SK-N-SH (cell line): ENCODE data around the gene CLGN. TPM values are rescaled to one million over a fixed set of nuclear protein-coding genes. Genes with fewer than 3 reads are reported as not detected.

Experiments
- CTCF ChIA-PET: fragments of 300-600, 350-600 bp; formaldehyde crosslinking; extraction: SDS; loops from one replicate; lab custom pipeline; 2021; lab: Yijun Ruan, JAX
- POLR2A ChIA-PET: fragments of 350-600 bp; sonication (Branson Sonifier 250); formaldehyde crosslinking; extraction: SDS; loops from one replicate; lab custom pipeline; 2020; ENCODE audit warnings: antibody characterized with exemption, inconsistent platforms; lab: Yijun Ruan, JAX
- DNase-seq: peaks from one replicate; pipeline ENCODE4 v3.0.0; 2012
- H2AFZ ChIP-seq: fragments of 200-600 bp; sonication (generic); 2 replicates; pipeline ENCODE4 v1.8.1; 2016; ENCODE audit warnings: antibody characterized with exemption, mild to moderate bottlenecking, low read depth
- H3F3A ChIP-seq: fragments of 200-600 bp; sonication (generic); replicated peaks from 2 replicates; pipeline ENCODE3; 2016; ENCODE audit warnings: antibody characterized with exemption, mild to moderate bottlenecking; ENCODE audit not compliant: insufficient read depth
- H3K27ac ChIP-seq, 2 experiments: fragments of 200-500 bp in 1 of 2; fragments of 200-600 bp in 1 of 2; sonication (Bioruptor generic) in 1 of 2; sonication (generic), shearing (Covaris generic) in 1 of 2; 2 replicates each; pipeline versions ENCODE4 v1.5.1 to v1.6.1; 2014 to 2016; ENCODE audit warnings: low read depth in 2 of 2, inconsistent platforms in 1 of 2, low read length in 1 of 2, mild to moderate bottlenecking in 1 of 2, mixed read lengths in 1 of 2
- H3K27me3 ChIP-seq: fragments of 200-600 bp; sonication (generic), shearing (Covaris generic); 2 replicates; pipeline ENCODE4 v1.6.1; 2016; ENCODE audit warnings: mixed run types; ENCODE audit not compliant: insufficient read depth
- H3K36me3 ChIP-seq, 2 experiments: fragments of 200-500 bp in 1 of 2; fragments of 200-600 bp in 1 of 2; sonication (Bioruptor generic) in 1 of 2; sonication (generic) in 1 of 2; replicated peaks in 1 of 2; 2 replicates each; pipeline versions ENCODE3 to v1.5.1; 2014 to 2016; ENCODE audit warnings: low read length in 1 of 2, mild to moderate bottlenecking in 1 of 2; ENCODE audit not compliant: insufficient read depth in 2 of 2, control insufficient read depth in 1 of 2
- H3K4me1 ChIP-seq, 2 experiments: fragments of 200-500 bp in 1 of 2; fragments of 200-600 bp in 1 of 2; sonication (Bioruptor generic) in 1 of 2; sonication (generic), shearing (Covaris generic) in 1 of 2; 2 replicates each; pipeline versions ENCODE4 v1.5.1 to v1.6.1; 2014 to 2016; ENCODE audit warnings: low read depth in 1 of 2, low read length in 1 of 2, mixed run types in 1 of 2; ENCODE audit not compliant: insufficient read depth in 2 of 2, control insufficient read depth in 1 of 2
- H3K4me2 ChIP-seq: fragments of 200-600 bp; sonication (generic), shearing (Covaris generic); 2 replicates; pipeline ENCODE4 v1.6.1; 2017; ENCODE audit warnings: mixed run types
- H3K4me3 ChIP-seq, 2 experiments: fragments of 200-500 bp in 1 of 2; fragments of 200-600 bp in 1 of 2; sonication (Bioruptor generic) in 1 of 2; sonication (generic), shearing (Covaris generic) in 1 of 2; 2 replicates each; pipeline versions ENCODE4 v1.5.1 to v1.8.1; 2014 to 2016; ENCODE audit warnings: low read depth in 2 of 2, inconsistent platforms in 1 of 2, low read length in 1 of 2, mild to moderate bottlenecking in 1 of 2, mixed read lengths in 1 of 2, moderate library complexity in 1 of 2
- H3K79me2 ChIP-seq: fragments of 200-600 bp; sonication (generic); 2 replicates; pipeline ENCODE4 v1.8.1; 2017; ENCODE audit warnings: mild to moderate bottlenecking; ENCODE audit not compliant: insufficient read depth
- H3K9ac ChIP-seq: fragments of 200-600 bp; sonication (generic); 2 replicates; pipeline ENCODE4 v1.6.1; 2017; ENCODE audit warnings: mixed run types
- H3K9me2 ChIP-seq: fragments of 200-600 bp; sonication (generic); 2 replicates; pipeline ENCODE4 v1.6.1; 2017; ENCODE audit warnings: mixed run types
- H3K9me3 ChIP-seq: fragments of 200-600 bp; sonication (generic); 2 replicates; pipeline ENCODE4 v1.6.1; 2017; ENCODE audit warnings: mixed run types, mild to moderate bottlenecking, moderate library complexity
- H4K20me1 ChIP-seq: fragments of 200-600 bp; sonication (generic); 2 replicates; pipeline ENCODE4 v1.6.1; 2017; ENCODE audit warnings: mild to moderate bottlenecking, mixed run types; ENCODE audit not compliant: insufficient read depth
- ELF1 ChIP-seq: IDR thresholded peaks from 2 replicates; pipeline ENCODE4 v1.4.0; 2012
- FOXM1 ChIP-seq: IDR thresholded peaks from 2 replicates; pipeline ENCODE4 v1.4.0; 2012; ENCODE audit warnings: low read depth, mild to moderate bottlenecking
- GABPA ChIP-seq: IDR thresholded peaks from 2 replicates; pipeline ENCODE4 v1.4.0; 2012; ENCODE audit warnings: low read depth, mild to moderate bottlenecking
- GATA2 ChIP-seq: sonication (generic); formaldehyde crosslinking; IDR thresholded peaks from 2 replicates; pipeline ENCODE4 v1.5.0; 2020; ENCODE audit warnings: mild to moderate bottlenecking, missing genetic modification reagents
- JUND ChIP-seq: IDR thresholded peaks from 2 replicates; pipeline ENCODE4 v1.4.0; 2012
- MEF2A ChIP-seq: IDR thresholded peaks from 2 replicates; pipeline ENCODE4 v1.4.0; 2012; ENCODE audit warnings: low read depth, borderline replicate concordance
- NFIC ChIP-seq: IDR thresholded peaks from 2 replicates; pipeline ENCODE4 v1.4.0; 2012; ENCODE audit warnings: borderline replicate concordance
- YY1 ChIP-seq: IDR thresholded peaks from 2 replicates; pipeline ENCODE4 v1.4.0; 2012; ENCODE audit warnings: low read depth, mild to moderate bottlenecking
- WGBS: methylation state at CpG from one replicate; pipeline ENCODE4 v1.1.6; 2017; ENCODE audit warnings: low lambda C conversion rate; 5-methylcytosine and 5-hydroxymethylcytosine counted together
- polyA plus RNA-seq, 3 experiments: library from polyadenylated mRNA; depleted of rRNA; stranded (reverse); fragments of >200 nt; gene quantifications; 2 replicates each; pipeline ENCODE4 v1.2.3, GENCODE V29; 2012
- TF ChIP-seq, protein P1 (sequence below): IDR thresholded peaks from 2 replicates; pipeline ENCODE4 v1.4.0; 2012; ENCODE audit warnings: low read depth, borderline replicate concordance
- TF ChIP-seq, protein P2 (sequence below): fragments of 200-600 bp; sonication (generic); IDR thresholded peaks from 2 replicates; pipeline ENCODE4 v1.6.1; 2017; ENCODE audit warnings: antibody characterized with exemption, mild to moderate bottlenecking, moderate library complexity
- TF ChIP-seq, protein P3 (sequence below): fragments of 150-350 bp; IDR thresholded peaks from 2 replicates; pipeline ENCODE4 v1.6.1; 2017; ENCODE audit warnings: antibody characterized with exemption, low read length, low read depth, borderline replicate concordance
- TF ChIP-seq, protein P4 (sequence below): IDR thresholded peaks from 2 replicates; pipeline ENCODE4 v1.6.1; 2012; ENCODE audit warnings: mild to moderate bottlenecking, low read depth, low read length, moderate library complexity

The CLGN gene
- polyA plus RNA-seq, 1 of the 3 experiments (the other 2 are of a cell fraction) = 0.72 TPM

DNA sequence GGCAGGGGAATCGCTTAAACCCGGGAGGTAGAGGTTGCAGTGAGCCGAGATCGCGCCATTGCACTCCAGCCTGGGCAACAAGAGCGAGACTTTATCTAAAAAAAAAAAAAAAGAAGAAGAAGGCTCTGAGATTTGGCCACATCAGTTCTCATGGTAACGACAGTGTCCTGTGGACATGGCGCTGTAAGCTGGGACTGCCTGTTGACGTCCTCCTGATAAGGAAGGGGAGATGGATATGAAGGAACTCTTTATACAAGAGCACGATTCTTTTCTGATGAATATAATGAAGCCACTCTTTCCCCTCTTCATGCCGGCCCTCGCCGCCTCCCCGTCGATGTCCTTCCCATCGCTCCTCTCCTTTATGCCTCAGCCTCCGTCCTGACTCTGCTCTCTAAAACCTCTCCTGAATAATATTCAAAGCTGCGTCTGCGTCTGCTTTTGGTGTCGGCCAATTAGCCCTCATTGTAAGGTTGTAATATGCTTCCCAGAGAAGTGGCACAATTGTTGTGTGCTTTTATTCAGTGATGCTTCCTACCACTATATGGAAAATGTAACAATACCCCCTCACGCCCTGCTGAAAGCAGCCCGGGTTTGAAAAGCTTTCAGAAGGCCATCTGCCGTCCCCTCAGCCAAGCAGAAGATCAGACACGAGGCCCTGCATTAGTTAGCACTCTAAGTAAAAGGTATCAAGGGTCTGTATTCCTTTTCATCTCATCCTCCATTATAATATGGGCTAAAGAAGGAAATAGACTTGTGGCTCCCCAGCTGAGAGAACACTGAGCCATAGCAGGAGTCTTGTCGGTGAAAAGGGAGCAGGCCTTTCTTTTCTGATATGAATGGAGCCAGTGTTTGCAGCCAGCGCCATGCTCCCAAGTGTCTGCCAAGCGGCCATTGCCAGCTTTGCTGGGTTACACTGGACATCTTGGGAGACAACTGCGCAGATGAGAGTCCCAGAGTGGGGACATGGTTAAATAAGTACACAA is 76.1 kb downstream of the CLGN start:
- CTCF ChIA-PET = interaction anchor here (0.6 to 4.8 kb wide), 5 partner anchors 8 to 540 kb away, joined by 3 to 44 read pairs (median 7); no protein-coding TSS in a partner anchor
- Histone ChIP-seq H3K9me3 (no peaks in the 10 kb centered on the region), H3K79me2 (no peaks in the 10 kb centered on the region), H3K4me2 (no peak overlapping the region), H3K27me3 (no peaks in the 10 kb centered on the region; the same call in 1 of the 2 replicates), H3F3A (no peaks in the 10 kb centered on the region), H3K4me1 (peaks cover 0 to 2% of the 10 kb centered on the region in 2 experiments; a peak in 1 of 4 replicates), H3K9ac (no peak overlapping the region), H3K9me2 (no peaks in the 10 kb centered on the region), H3K36me3 (no peaks in the 10 kb centered on the region), H3K27ac (no peak overlapping the region), H3K4me3 (no peak overlapping the region), H4K20me1 (no peaks in the 10 kb centered on the region), H2AFZ (no peak overlapping the region)
- POLR2A ChIA-PET = no interaction called here
- no peak for DNase-seq
- WGBS = 89% methylated on average over 28 of the region's 28 CpGs
- TF ChIP-seq ELF1 (no peak), FOXM1 (no peak), NFIC (no peak), MEF2A (no peak), JUND (no peak), YY1 (no peak), GABPA (no peak), GATA2 (no peak)
- TF ChIP-seq, protein P1, sequence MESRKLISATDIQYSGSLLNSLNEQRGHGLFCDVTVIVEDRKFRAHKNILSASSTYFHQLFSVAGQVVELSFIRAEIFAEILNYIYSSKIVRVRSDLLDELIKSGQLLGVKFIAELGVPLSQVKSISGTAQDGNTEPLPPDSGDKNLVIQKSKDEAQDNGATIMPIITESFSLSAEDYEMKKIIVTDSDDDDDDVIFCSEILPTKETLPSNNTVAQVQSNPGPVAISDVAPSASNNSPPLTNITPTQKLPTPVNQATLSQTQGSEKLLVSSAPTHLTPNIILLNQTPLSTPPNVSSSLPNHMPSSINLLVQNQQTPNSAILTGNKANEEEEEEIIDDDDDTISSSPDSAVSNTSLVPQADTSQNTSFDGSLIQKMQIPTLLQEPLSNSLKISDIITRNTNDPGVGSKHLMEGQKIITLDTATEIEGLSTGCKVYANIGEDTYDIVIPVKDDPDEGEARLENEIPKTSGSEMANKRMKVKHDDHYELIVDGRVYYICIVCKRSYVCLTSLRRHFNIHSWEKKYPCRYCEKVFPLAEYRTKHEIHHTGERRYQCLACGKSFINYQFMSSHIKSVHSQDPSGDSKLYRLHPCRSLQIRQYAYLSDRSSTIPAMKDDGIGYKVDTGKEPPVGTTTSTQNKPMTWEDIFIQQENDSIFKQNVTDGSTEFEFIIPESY = no peak
- TF ChIP-seq, protein P2, sequence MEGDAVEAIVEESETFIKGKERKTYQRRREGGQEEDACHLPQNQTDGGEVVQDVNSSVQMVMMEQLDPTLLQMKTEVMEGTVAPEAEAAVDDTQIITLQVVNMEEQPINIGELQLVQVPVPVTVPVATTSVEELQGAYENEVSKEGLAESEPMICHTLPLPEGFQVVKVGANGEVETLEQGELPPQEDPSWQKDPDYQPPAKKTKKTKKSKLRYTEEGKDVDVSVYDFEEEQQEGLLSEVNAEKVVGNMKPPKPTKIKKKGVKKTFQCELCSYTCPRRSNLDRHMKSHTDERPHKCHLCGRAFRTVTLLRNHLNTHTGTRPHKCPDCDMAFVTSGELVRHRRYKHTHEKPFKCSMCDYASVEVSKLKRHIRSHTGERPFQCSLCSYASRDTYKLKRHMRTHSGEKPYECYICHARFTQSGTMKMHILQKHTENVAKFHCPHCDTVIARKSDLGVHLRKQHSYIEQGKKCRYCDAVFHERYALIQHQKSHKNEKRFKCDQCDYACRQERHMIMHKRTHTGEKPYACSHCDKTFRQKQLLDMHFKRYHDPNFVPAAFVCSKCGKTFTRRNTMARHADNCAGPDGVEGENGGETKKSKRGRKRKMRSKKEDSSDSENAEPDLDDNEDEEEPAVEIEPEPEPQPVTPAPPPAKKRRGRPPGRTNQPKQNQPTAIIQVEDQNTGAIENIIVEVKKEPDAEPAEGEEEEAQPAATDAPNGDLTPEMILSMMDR = no peak
- TF ChIP-seq, protein P3, sequence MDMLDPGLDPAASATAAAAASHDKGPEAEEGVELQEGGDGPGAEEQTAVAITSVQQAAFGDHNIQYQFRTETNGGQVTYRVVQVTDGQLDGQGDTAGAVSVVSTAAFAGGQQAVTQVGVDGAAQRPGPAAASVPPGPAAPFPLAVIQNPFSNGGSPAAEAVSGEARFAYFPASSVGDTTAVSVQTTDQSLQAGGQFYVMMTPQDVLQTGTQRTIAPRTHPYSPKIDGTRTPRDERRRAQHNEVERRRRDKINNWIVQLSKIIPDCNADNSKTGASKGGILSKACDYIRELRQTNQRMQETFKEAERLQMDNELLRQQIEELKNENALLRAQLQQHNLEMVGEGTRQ = no peak
- TF ChIP-seq, protein P4, sequence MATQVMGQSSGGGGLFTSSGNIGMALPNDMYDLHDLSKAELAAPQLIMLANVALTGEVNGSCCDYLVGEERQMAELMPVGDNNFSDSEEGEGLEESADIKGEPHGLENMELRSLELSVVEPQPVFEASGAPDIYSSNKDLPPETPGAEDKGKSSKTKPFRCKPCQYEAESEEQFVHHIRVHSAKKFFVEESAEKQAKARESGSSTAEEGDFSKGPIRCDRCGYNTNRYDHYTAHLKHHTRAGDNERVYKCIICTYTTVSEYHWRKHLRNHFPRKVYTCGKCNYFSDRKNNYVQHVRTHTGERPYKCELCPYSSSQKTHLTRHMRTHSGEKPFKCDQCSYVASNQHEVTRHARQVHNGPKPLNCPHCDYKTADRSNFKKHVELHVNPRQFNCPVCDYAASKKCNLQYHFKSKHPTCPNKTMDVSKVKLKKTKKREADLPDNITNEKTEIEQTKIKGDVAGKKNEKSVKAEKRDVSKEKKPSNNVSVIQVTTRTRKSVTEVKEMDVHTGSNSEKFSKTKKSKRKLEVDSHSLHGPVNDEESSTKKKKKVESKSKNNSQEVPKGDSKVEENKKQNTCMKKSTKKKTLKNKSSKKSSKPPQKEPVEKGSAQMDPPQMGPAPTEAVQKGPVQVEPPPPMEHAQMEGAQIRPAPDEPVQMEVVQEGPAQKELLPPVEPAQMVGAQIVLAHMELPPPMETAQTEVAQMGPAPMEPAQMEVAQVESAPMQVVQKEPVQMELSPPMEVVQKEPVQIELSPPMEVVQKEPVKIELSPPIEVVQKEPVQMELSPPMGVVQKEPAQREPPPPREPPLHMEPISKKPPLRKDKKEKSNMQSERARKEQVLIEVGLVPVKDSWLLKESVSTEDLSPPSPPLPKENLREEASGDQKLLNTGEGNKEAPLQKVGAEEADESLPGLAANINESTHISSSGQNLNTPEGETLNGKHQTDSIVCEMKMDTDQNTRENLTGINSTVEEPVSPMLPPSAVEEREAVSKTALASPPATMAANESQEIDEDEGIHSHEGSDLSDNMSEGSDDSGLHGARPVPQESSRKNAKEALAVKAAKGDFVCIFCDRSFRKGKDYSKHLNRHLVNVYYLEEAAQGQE = no peak
